Lower lobe of right lung (tissue), 2 donors: ENCODE data around the gene GFI1. TPM values are rescaled to one million over a fixed set of nuclear protein-coding genes. Genes with fewer than 3 reads are reported as not detected.

Experiments
- ATAC-seq, 2 donors: fragments of 200-7000 bp; cut with Tn5 transposase; one replicate each; pipeline ENCODE4 v1.9.1; 2020 to 2022; ENCODE audit warnings: mild to moderate bottlenecking in 2 of 2, moderate library complexity in 2 of 2
- DNase-seq: peaks from one replicate; pipeline ENCODE4 v3.0.0-alpha.2; 2020
- H3K27ac ChIP-seq: fragments of 200-600 bp; one replicate; pipeline ENCODE4 v1.8.0; 2022
- H3K27me3 ChIP-seq: fragments of 200-600 bp; one replicate; pipeline ENCODE4 v1.8.0; 2022; ENCODE audit warnings: low read depth
- H3K36me3 ChIP-seq: fragments of 200-600 bp; one replicate; pipeline ENCODE4 v1.8.0; 2022; ENCODE audit warnings: mild to moderate bottlenecking
- H3K4me1 ChIP-seq: fragments of 200-600 bp; one replicate; pipeline ENCODE4 v1.8.0; 2022
- H3K4me3 ChIP-seq: fragments of 200-600 bp; one replicate; pipeline ENCODE4 v1.8.0; 2022; ENCODE audit warnings: mild to moderate bottlenecking
- H3K9me3 ChIP-seq: fragments of 200-600 bp; one replicate; pipeline ENCODE4 v1.8.0; 2022
- intact Hi-C: fragments of 100-400 bp; cut with DNase I; formaldehyde crosslinking; loops from one replicate; pipeline ENCODE4 v1.11.0; 2022
- total RNA-seq: library from RNA; stranded (reverse); fragmentation: NEBNext Ultra II Directional; extraction: Animal tissue kit (Norgen Biotek cat#: 25700); gene quantifications from one replicate; pipeline ENCODE4 v1.2.1, GENCODE V29; 2021
- TF ChIP-seq, protein P1 (sequence below): fragments of 200-600 bp; IDR thresholded peaks from one replicate; pipeline ENCODE4 v1.8.0; 2022; ENCODE audit warnings: antibody characterized with exemption, mild to moderate bottlenecking
- donor health status: DM: no; HTN: yes; CAD: no; lungs with severe emphysema.

The GFI1 gene
- total RNA-seq, 1 donor from 2014 or later = 3.3 TPM

DNA sequence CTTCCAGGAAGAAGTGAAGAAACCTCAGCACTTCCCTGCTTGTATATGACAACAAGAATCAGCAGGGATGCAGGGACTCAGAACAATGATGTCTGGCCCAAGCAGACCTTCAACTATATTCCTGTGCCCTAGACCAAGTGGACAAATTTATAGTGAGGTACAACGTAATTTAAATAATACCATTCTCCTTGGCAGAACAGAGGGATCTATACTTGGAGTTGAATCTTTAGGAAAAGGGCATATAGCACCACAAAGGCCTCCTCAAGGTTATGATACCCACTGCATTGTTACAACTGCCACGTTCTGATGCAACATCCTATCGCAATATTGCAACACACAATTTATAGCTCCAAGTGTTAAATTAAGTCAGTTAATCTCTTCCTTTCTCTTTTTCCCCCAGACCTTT, 29.1 kb upstream of the GFI1 start:
- no peak for DNase-seq
- Histone ChIP-seq H3K9me3 (no peaks in the 10 kb centered on the region), H3K27ac (no peak overlapping the region), H3K36me3 (peaks cover 10% of the 10 kb centered on the region), H3K4me1 (no peaks in the 10 kb centered on the region), H3K4me3 (no peak overlapping the region), H3K27me3 (no peaks in the 10 kb centered on the region)
- TF ChIP-seq, protein P1, sequence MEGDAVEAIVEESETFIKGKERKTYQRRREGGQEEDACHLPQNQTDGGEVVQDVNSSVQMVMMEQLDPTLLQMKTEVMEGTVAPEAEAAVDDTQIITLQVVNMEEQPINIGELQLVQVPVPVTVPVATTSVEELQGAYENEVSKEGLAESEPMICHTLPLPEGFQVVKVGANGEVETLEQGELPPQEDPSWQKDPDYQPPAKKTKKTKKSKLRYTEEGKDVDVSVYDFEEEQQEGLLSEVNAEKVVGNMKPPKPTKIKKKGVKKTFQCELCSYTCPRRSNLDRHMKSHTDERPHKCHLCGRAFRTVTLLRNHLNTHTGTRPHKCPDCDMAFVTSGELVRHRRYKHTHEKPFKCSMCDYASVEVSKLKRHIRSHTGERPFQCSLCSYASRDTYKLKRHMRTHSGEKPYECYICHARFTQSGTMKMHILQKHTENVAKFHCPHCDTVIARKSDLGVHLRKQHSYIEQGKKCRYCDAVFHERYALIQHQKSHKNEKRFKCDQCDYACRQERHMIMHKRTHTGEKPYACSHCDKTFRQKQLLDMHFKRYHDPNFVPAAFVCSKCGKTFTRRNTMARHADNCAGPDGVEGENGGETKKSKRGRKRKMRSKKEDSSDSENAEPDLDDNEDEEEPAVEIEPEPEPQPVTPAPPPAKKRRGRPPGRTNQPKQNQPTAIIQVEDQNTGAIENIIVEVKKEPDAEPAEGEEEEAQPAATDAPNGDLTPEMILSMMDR = no peak
- ATAC-seq = no peak
- intact Hi-C loops = no loop called here

DNA sequence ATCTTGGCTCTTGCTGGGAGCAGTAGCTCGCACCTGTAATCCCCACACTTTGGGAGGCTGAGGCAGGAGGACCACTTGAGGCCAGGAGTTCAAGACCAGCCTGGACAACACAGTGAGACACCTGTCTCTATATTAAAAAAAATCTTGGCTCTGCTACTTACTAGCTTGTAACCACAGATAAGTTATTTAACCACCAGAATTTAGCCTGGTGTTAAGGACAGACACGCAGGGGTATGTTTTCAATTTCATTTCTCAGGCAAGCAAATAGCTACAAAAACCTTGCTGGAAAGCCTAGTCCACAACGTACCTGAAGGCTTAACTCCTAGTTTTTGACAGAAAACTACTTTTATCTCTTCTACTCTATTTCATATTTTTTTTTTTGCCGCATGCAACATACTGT, 24.8 kb upstream of the GFI1 start:
- ATAC-seq (no peak), DNase-seq (no peak)
- Histone ChIP-seq H3K27ac (no peak overlapping the region), H3K9me3 (no peaks in the 10 kb centered on the region), H3K4me3 (no peak overlapping the region), H3K4me1 (no peaks in the 10 kb centered on the region), H3K36me3 (peaks cover 10% of the 10 kb centered on the region), H3K27me3 (no peaks in the 10 kb centered on the region)
- TF ChIP-seq, protein P1 = no peak
- intact Hi-C loops = no loop called here

DNA sequence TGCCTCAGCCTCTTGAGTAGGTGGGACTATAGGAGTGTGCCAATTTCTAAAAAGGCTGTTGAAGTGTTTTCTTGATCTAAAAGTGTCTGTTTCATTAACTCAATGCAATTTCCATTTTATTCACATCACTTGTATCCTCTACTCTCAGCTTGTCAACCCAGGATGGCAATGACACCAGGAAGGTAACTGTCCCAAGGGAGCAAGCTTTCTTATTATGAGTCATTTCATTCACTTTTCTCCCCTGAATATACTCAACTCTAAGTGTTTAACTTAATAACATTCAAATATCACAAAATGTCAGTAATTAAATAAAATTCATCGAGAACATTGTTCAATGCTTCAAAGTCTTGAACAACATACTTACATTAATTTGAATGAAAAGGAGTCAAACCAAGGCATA, 22.9 kb upstream of the GFI1 start:
- H3K4me1 ChIP-seq = no peaks in the 10 kb centered on the region
- no peak overlapping the region for H3K27ac ChIP-seq
- intact Hi-C loops = no loop called here
- peaks cover 8% of the 10 kb centered on the region for H3K36me3 ChIP-seq
- ATAC-seq (no peak), DNase-seq (no peak)
- no peak overlapping the region for H3K4me3 ChIP-seq
- H3K9me3 ChIP-seq = no peaks in the 10 kb centered on the region
- H3K27me3 ChIP-seq = no peaks in the 10 kb centered on the region
- TF ChIP-seq, protein P1 = no peak

DNA sequence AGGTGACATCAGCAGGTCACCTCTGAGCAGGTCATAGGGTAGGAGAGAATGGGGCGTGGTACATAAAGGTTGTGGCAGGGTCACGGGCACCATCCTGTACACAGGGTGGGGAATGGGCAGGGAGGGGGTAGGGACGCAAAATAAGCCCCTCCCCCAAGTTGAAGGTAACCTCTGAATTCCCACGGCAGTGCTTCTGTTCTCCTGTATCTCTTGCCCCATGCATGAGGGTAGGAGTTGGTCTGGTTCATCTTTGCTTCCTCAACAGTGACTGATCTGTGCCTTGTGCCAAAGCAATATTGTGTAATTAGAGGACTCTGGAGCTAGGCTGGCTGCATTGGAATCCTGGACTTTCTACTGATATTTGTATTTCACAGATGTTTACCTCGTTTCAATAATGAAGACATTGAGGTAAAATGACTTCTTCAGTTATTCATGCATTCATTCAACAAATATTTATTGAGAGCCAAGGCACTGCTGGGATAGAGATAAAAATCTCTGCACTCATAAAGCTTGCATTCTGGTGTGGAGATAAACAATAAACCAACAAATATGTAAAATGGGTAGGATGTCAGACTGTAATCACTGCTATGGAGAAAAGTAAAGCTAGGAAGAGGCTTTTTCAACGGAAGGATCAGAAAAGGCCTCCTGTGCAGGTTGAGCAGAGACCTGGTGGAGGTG, 18.4 kb upstream of the GFI1 start:
- Histone ChIP-seq H3K4me3 (no peak overlapping the region), H3K27ac (no peak overlapping the region), H3K27me3 (no peaks in the 10 kb centered on the region), H3K9me3 (no peaks in the 10 kb centered on the region), H3K4me1 (no peaks in the 10 kb centered on the region), H3K36me3 (no peaks in the 10 kb centered on the region)
- ATAC-seq (peak; percentile 17 to 33), DNase-seq (no peak)
- intact Hi-C loops = no loop called here
- TF ChIP-seq, protein P1 = no peak

- H3K27ac ChIP-seq = no peak overlapping the region
- H3K27me3 ChIP-seq = no peaks in the 10 kb centered on the region
- intact Hi-C loops = no loop called here
- no peaks in the 10 kb centered on the region for H3K36me3 ChIP-seq
- no peaks in the 10 kb centered on the region for H3K9me3 ChIP-seq
- ATAC-seq (peak; percentile 7 to 19), DNase-seq (no peak)
- no peak overlapping the region for H3K4me3 ChIP-seq
- no peaks in the 10 kb centered on the region for H3K4me1 ChIP-seq
- TF ChIP-seq, protein P1 = no peak
Observed at GRCh38 chr1:92504291-92505014, 17.7 kb upstream of the GFI1 start.
